HEK293 (cell line): Measurements from ENCODE around the gene CCT8.

Experiments used
- CTCF ChIA-PET: fragments of 350-600 bp; formaldehyde crosslinking; extraction: SDS; loops from one replicate; lab custom pipeline; 2021; ENCODE audit warnings: antibody characterized with exemption; lab: Yijun Ruan, JAX
- POLR2A ChIA-PET: fragments of 300-600 bp; formaldehyde crosslinking; extraction: SDS; loops from one replicate; lab custom pipeline; 2020; ENCODE audit warnings: antibody characterized with exemption, inconsistent platforms; lab: Yijun Ruan, JAX
- H3K27ac ChIP-seq: fragments of 200-500 bp; sonication (Bioruptor generic); 2 replicates; pipeline ENCODE4 v1.5.1; 2014; ENCODE audit warnings: low read depth, low read length, control low read depth, inconsistent platforms; ENCODE audit errors: extremely low read depth
- H3K36me3 ChIP-seq, 2 experiments: fragments of 200-500 bp in 1 of 2; sonication (Bioruptor generic) in 1 of 2; 1 replicate in 1 of 2; 2 replicates in 1 of 2; pipeline ENCODE4 v1.5.1; 2014 to 2017; ENCODE audit warnings: inconsistent platforms in 2 of 2, low read length in 2 of 2; ENCODE audit not compliant: control insufficient read depth in 2 of 2, insufficient read depth in 1 of 2
- H3K4me1 ChIP-seq: fragments of 200-500 bp; sonication (Bioruptor generic); 2 replicates; pipeline ENCODE4 v1.5.1; 2014; ENCODE audit warnings: mild to moderate bottlenecking, low read length, inconsistent platforms; ENCODE audit not compliant: control insufficient read depth, insufficient read depth
- H3K4me3 ChIP-seq: 2 replicates; pipeline ENCODE4 v1.5.1; 2011; ENCODE audit warnings: low read depth, mild to moderate bottlenecking, control low read depth, low read length, moderate library complexity
- H3K9me3 ChIP-seq: fragments of 200-500 bp; sonication (Bioruptor generic); 2 replicates; pipeline ENCODE4 v1.5.1; 2014; ENCODE audit warnings: low read depth, low read length, inconsistent platforms; ENCODE audit not compliant: control insufficient read depth, insufficient read depth
- HOXD13 ChIP-seq: sonication (generic); formaldehyde crosslinking; IDR thresholded peaks from 2 replicates; pipeline ENCODE4 v1.8.0; 2022; ENCODE audit warnings: missing genetic modification reagents, borderline replicate concordance
- KLF10 ChIP-seq: fragments of 450-650 bp; IDR thresholded peaks from 2 replicates; pipeline ENCODE4 v1.5.1; 2018; ENCODE audit warnings: missing biosample characterization, mild to moderate bottlenecking, missing genetic modification characterization
- KLF16 ChIP-seq: fragments of 450-650 bp; formaldehyde crosslinking; IDR thresholded peaks from 2 replicates; pipeline ENCODE4 v1.5.1; 2017; ENCODE audit warnings: missing biosample characterization, missing genetic modification characterization
- KLF7 ChIP-seq: fragments of 450-650 bp; formaldehyde crosslinking; IDR thresholded peaks from 2 replicates; pipeline ENCODE4 v1.5.1; 2016; ENCODE audit warnings: missing biosample characterization, missing genetic modification characterization, borderline replicate concordance
- KLF9 ChIP-seq: fragments of 450-650 bp; formaldehyde crosslinking; IDR thresholded peaks from 2 replicates; pipeline ENCODE4 v1.5.1; 2016; ENCODE audit warnings: missing biosample characterization, missing genetic modification characterization, low read depth
- RBAK ChIP-seq: fragments of 450-650 bp; formaldehyde crosslinking; IDR thresholded peaks from 2 replicates; pipeline ENCODE4 v1.5.1; 2016; ENCODE audit warnings: missing biosample characterization, missing genetic modification characterization
- SP3 ChIP-seq: fragments of 450-650 bp; formaldehyde crosslinking; IDR thresholded peaks from 2 replicates; pipeline ENCODE4 v1.5.1; 2016; ENCODE audit warnings: missing biosample characterization, missing genetic modification characterization
- YY2 ChIP-seq: fragments of 450-650 bp; formaldehyde crosslinking; IDR thresholded peaks from 2 replicates; pipeline ENCODE4 v1.5.1; 2016; ENCODE audit warnings: missing biosample characterization, missing genetic modification characterization
- ZBTB7A ChIP-seq: fragments of 450-650 bp; formaldehyde crosslinking; IDR thresholded peaks from 2 replicates; pipeline ENCODE4 v1.5.1; 2016; ENCODE audit warnings: low read depth, missing biosample characterization, missing genetic modification characterization
- ZBTB8A ChIP-seq: fragments of 450-650 bp; formaldehyde crosslinking; IDR thresholded peaks from 2 replicates; pipeline ENCODE4 v1.5.1; 2016; ENCODE audit warnings: missing biosample characterization, missing genetic modification characterization
- ZFHX2 ChIP-seq: fragments of 450-650 bp; formaldehyde crosslinking; conservative IDR thresholded peaks from 2 replicates; pipeline ENCODE4 v1.5.1; 2016; ENCODE audit warnings: missing biosample characterization, missing genetic modification characterization
- ZNF157 ChIP-seq: fragments of 450-650 bp; formaldehyde crosslinking; IDR thresholded peaks from 2 replicates; pipeline ENCODE4 v1.5.1; 2016; ENCODE audit warnings: missing biosample characterization, missing genetic modification characterization
- ZNF174 ChIP-seq: fragments of 450-650 bp; formaldehyde crosslinking; IDR thresholded peaks from 2 replicates; pipeline ENCODE4 v1.5.0; 2017; ENCODE audit warnings: missing biosample characterization, mild to moderate bottlenecking, missing genetic modification characterization
- ZNF214 ChIP-seq: fragments of 450-650 bp; formaldehyde crosslinking; IDR thresholded peaks from 2 replicates; pipeline ENCODE4 v1.5.1; 2017; ENCODE audit warnings: missing biosample characterization, mild to moderate bottlenecking, missing genetic modification characterization, borderline replicate concordance
- ZNF274 ChIP-seq, 2 experiments: fragments of 200-500 bp in 1 of 2; fragments of 450-650 bp in 1 of 2; sonication (Bioruptor generic) in 1 of 2; formaldehyde crosslinking in 1 of 2; IDR thresholded peaks; 2 replicates each; pipeline versions ENCODE4 v1.5.1 to v1.6.1; 2014 to 2016; ENCODE audit warnings: borderline replicate concordance in 1 of 2, inconsistent platforms in 1 of 2, low read length in 1 of 2, missing biosample characterization in 1 of 2, missing genetic modification characterization in 1 of 2
- ZNF341 ChIP-seq: fragments of 450-650 bp; formaldehyde crosslinking; IDR thresholded peaks from 2 replicates; pipeline ENCODE4; 2016; ENCODE audit warnings: low read depth, missing biosample characterization, missing genetic modification characterization
- ZNF530 ChIP-seq: fragments of 450-650 bp; formaldehyde crosslinking; IDR thresholded peaks from 2 replicates; pipeline ENCODE4 v1.5.1; 2016; ENCODE audit warnings: low read depth, missing biosample characterization, missing genetic modification characterization
- ZNF558 ChIP-seq: fragments of 450-650 bp; formaldehyde crosslinking; IDR thresholded peaks from 2 replicates; pipeline ENCODE4 v1.5.1; 2016; ENCODE audit warnings: missing biosample characterization, missing genetic modification characterization
- ZNF670 ChIP-seq: fragments of 450-650 bp; formaldehyde crosslinking; IDR thresholded peaks from 2 replicates; pipeline ENCODE4 v1.5.1; 2016; ENCODE audit warnings: missing biosample characterization, missing genetic modification characterization, low read depth
- TF ChIP-seq, protein P1 (sequence below): fragments of 450-650 bp; formaldehyde crosslinking; IDR thresholded peaks from 2 replicates; pipeline ENCODE4 v1.5.1; 2017; ENCODE audit warnings: missing biosample characterization, missing genetic modification characterization
- TF ChIP-seq, protein P2 (sequence below): fragments of 450-650 bp; formaldehyde crosslinking; IDR thresholded peaks from 2 replicates; pipeline ENCODE4 v1.5.1; 2017; ENCODE audit warnings: missing biosample characterization, mild to moderate bottlenecking, missing genetic modification characterization, moderate library complexity
- TF ChIP-seq, protein P3 (sequence below): fragments of 450-650 bp; formaldehyde crosslinking; IDR thresholded peaks from 2 replicates; pipeline ENCODE4 v1.5.1; 2016; ENCODE audit warnings: missing biosample characterization, missing genetic modification characterization
- TF ChIP-seq, protein P4 (sequence below): fragments of 450-650 bp; formaldehyde crosslinking; IDR thresholded peaks from 2 replicates; pipeline ENCODE4 v1.5.1; 2016; ENCODE audit warnings: missing biosample characterization, missing genetic modification characterization
- TF ChIP-seq, protein P5 (sequence below): fragments of 450-650 bp; formaldehyde crosslinking; IDR thresholded peaks from 2 replicates; pipeline ENCODE4 v1.5.1; 2016; ENCODE audit warnings: missing biosample characterization, missing genetic modification characterization

CCT8 gene

DNA sequence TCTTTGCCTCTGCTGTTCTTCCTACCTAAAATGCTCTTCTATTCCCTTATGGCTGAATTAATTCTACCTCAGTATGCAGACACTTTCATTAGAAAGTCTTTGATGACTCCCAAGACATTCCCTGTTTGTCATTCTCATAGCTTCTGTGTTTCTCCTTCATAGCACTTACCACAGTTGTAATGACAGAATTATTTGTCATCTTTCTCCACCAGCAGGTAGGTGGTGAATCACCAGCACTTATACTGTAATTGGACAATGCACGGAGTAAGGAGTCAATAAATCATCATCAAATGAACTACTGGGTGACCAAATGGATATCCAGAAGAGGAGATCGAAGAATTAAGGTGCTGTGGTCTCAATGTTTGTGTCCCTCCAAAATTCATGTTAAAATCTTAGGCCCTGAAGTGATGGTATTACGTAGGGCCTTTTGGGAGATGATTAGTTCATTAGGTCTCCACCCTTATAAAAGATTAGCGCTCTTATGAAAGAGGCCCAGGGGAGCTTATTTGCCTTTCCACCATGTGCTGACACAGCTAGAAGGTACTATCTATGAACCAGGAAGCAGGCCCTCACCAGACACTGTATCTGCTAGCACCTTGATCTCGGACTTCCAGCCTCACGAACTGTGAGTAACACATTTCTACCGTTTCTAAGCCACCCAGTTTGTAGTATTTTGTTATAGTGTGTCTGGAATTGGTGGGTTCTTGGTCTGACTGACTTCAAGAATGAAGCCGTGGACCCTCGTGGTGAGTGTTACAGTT is 2.4 kb upstream of the CCT8 start (continued):
- TF ChIP-seq, protein P1, sequence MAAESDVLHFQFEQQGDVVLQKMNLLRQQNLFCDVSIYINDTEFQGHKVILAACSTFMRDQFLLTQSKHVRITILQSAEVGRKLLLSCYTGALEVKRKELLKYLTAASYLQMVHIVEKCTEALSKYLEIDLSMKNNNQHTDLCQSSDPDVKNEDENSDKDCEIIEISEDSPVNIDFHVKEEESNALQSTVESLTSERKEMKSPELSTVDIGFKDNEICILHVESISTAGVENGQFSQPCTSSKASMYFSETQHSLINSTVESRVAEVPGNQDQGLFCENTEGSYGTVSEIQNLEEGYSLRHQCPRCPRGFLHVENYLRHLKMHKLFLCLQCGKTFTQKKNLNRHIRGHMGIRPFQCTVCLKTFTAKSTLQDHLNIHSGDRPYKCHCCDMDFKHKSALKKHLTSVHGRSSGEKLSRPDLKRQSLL (tag by site-specific recombination) = no peak
- no peak for TF ChIP-seq ZNF274 (IDR thresholded peaks at IDR 0.05; ENCODE audit: low read length)
- TF ChIP-seq ZNF274 (tag by site-specific recombination; IDR thresholded peaks at IDR 0.05; ENCODE audit: borderline replicate concordance) = no peak
- 0 out of 2 replicates have a peak, but pooled peaks have one; percentile 13 for TF ChIP-seq RBAK (tag by site-specific recombination)
- no peak for TF ChIP-seq ZNF214
- TF ChIP-seq, protein P2, sequence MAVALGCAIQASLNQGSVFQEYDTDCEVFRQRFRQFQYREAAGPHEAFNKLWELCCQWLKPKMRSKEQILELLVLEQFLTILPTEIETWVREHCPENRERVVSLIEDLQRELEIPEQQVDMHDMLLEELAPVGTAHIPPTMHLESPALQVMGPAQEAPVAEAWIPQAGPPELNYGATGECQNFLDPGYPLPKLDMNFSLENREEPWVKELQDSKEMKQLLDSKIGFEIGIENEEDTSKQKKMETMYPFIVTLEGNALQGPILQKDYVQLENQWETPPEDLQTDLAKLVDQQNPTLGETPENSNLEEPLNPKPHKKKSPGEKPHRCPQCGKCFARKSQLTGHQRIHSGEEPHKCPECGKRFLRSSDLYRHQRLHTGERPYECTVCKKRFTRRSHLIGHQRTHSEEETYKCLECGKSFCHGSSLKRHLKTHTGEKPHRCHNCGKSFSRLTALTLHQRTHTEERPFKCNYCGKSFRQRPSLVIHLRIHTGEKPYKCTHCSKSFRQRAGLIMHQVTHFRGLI (tag by site-specific recombination) = no peak
- no peak for TF ChIP-seq ZBTB7A (tag by site-specific recombination)
- no peak for TF ChIP-seq HOXD13 (CRISPR knock-in tag)
- TF ChIP-seq, protein P3, sequence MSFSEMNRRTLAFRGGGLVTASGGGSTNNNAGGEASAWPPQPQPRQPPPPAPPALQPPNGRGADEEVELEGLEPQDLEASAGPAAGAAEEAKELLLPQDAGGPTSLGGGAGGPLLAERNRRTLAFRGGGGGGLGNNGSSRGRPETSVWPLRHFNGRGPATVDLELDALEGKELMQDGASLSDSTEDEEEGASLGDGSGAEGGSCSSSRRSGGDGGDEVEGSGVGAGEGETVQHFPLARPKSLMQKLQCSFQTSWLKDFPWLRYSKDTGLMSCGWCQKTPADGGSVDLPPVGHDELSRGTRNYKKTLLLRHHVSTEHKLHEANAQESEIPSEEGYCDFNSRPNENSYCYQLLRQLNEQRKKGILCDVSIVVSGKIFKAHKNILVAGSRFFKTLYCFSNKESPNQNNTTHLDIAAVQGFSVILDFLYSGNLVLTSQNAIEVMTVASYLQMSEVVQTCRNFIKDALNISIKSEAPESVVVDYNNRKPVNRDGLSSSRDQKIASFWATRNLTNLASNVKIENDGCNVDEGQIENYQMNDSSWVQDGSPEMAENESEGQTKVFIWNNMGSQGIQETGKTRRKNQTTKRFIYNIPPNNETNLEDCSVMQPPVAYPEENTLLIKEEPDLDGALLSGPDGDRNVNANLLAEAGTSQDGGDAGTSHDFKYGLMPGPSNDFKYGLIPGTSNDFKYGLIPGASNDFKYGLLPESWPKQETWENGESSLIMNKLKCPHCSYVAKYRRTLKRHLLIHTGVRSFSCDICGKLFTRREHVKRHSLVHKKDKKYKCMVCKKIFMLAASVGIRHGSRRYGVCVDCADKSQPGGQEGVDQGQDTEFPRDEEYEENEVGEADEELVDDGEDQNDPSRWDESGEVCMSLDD (tag by site-specific recombination) = no peak
- no peak for TF ChIP-seq KLF7
- TF ChIP-seq ZNF157 (tag by site-specific recombination) = no peak
- no peak for TF ChIP-seq KLF16

DNA sequence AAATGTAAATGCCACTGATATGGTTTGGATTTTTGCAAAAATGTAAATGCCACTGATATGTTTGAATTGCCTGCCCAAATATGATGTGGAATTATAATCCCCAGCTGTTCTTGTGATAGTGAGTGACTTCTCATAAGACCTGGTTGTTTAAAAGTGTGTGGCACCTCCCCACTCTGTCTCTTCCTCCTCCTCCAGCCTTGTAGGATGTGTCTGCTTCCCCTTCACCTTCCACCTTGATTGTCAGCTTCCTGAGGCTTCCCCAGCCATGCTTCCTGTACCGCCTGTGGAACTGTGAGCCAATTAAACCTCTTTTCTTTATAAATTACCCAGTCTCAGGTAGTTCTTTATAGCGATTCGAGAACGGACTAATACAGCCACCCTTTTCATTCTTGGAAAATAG is 1.3 kb upstream of the CCT8 start:
- ChIA-PET CTCF (interaction anchor here (0.6 to 2.3 kb wide), 4 partner anchors 13 to 186 kb away, joined by 3 to 7 read pairs (median 4); no protein-coding TSS in a partner anchor), POLR2A (interaction anchor here (3.9 kb wide), 1 partner anchor 73 kb away, joined by 22 read pairs; no protein-coding TSS in a partner anchor)
- Histone ChIP-seq H3K4me3 (no peak overlapping the region), H3K36me3 (peaks cover 5 to 7% of the 10 kb centered on the region in 2 experiments), H3K27ac (no peak overlapping the region), H3K9me3 (no peaks in the 10 kb centered on the region), H3K4me1 (peaks cover 15% of the 10 kb centered on the region; the same call in 1 of the 2 replicates)
- TF ChIP-seq ZBTB8A = no peak
- TF ChIP-seq SP3 (tag by site-specific recombination) = peak; percentile 17; the same call in 1 of the 2 replicates
- TF ChIP-seq ZNF341 (tag by site-specific recombination) = peak; percentile 36; the same call in 1 of the 2 replicates

DNA sequence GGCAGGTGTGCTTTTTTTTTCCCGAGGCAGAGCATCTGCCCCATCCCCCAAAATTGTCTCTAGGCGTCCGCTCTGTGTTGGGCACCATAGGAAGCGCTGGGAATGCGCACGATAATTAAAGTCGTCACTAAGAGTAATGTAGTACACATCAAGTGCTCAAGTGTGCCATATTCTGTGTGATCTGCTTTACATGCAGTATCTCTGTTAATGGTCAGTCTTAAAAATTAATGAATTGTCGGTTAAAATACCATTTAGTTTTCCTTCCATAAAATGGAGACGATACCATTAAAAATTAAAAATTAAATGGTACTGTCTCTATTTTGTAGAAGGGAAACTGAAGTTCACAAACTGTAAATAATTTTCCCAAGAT is 544 bp upstream of the CCT8 start:
- H3K4me1 ChIP-seq = peaks cover 15% of the 10 kb centered on the region; the same call in 1 of the 2 replicates
- ChIA-PET POLR2A (interaction anchor here (0.5 to 3.9 kb wide), 17 partner anchors 9 to 275 kb away, joined by 3 to 27 read pairs (median 5); partner anchors contain the start of genes BACH1, LTN1, RWDD2B and USP16), CTCF (interaction anchor here (0.6 to 2.3 kb wide), 2 partner anchors 14 to 15 kb away, joined by 4 to 7 read pairs; no protein-coding TSS in a partner anchor)
- no peaks in the 10 kb centered on the region for H3K9me3 ChIP-seq
- H3K36me3 ChIP-seq = peaks cover 13 to 15% of the 10 kb centered on the region in 2 experiments
- peak overlapping the region; percentile 63 for H3K27ac ChIP-seq
- H3K4me3 ChIP-seq = peak overlapping the region; percentile 64
- TF ChIP-seq, protein P4, sequence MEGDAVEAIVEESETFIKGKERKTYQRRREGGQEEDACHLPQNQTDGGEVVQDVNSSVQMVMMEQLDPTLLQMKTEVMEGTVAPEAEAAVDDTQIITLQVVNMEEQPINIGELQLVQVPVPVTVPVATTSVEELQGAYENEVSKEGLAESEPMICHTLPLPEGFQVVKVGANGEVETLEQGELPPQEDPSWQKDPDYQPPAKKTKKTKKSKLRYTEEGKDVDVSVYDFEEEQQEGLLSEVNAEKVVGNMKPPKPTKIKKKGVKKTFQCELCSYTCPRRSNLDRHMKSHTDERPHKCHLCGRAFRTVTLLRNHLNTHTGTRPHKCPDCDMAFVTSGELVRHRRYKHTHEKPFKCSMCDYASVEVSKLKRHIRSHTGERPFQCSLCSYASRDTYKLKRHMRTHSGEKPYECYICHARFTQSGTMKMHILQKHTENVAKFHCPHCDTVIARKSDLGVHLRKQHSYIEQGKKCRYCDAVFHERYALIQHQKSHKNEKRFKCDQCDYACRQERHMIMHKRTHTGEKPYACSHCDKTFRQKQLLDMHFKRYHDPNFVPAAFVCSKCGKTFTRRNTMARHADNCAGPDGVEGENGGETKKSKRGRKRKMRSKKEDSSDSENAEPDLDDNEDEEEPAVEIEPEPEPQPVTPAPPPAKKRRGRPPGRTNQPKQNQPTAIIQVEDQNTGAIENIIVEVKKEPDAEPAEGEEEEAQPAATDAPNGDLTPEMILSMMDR (tag by site-specific recombination) = no peak
- no peak for TF ChIP-seq ZNF530
- TF ChIP-seq, protein P5, sequence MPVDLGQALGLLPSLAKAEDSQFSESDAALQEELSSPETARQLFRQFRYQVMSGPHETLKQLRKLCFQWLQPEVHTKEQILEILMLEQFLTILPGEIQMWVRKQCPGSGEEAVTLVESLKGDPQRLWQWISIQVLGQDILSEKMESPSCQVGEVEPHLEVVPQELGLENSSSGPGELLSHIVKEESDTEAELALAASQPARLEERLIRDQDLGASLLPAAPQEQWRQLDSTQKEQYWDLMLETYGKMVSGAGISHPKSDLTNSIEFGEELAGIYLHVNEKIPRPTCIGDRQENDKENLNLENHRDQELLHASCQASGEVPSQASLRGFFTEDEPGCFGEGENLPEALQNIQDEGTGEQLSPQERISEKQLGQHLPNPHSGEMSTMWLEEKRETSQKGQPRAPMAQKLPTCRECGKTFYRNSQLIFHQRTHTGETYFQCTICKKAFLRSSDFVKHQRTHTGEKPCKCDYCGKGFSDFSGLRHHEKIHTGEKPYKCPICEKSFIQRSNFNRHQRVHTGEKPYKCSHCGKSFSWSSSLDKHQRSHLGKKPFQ (tag by site-specific recombination) = no peak
- no peak for TF ChIP-seq ZNF558 (tag by site-specific recombination)
- no peak for TF ChIP-seq ZNF174 (tag by site-specific recombination)
- TF ChIP-seq ZFHX2 = no peak
- TF ChIP-seq YY2 (tag by site-specific recombination) = no peak
- TF ChIP-seq ZNF670 (tag by site-specific recombination) = no peak
- TF ChIP-seq KLF9 = 0 out of 2 replicates have a peak, but pooled peaks have one; percentile 10
- TF ChIP-seq KLF10 (tag by site-specific recombination) = 0 out of 2 replicates have a peak, but pooled peaks have one; percentile 20
